ENCODE results near the gene FURIN.

Gene FURIN

GRCh38 chr15:90875549-90875981, 7.2 kb downstream of the FURIN start:
- peaks cover 51% of the 10 kb centered on the region for H3K36me3 ChIP-seq (ENCODE audit: low read depth)
- TF ChIP-seq, protein P1, sequence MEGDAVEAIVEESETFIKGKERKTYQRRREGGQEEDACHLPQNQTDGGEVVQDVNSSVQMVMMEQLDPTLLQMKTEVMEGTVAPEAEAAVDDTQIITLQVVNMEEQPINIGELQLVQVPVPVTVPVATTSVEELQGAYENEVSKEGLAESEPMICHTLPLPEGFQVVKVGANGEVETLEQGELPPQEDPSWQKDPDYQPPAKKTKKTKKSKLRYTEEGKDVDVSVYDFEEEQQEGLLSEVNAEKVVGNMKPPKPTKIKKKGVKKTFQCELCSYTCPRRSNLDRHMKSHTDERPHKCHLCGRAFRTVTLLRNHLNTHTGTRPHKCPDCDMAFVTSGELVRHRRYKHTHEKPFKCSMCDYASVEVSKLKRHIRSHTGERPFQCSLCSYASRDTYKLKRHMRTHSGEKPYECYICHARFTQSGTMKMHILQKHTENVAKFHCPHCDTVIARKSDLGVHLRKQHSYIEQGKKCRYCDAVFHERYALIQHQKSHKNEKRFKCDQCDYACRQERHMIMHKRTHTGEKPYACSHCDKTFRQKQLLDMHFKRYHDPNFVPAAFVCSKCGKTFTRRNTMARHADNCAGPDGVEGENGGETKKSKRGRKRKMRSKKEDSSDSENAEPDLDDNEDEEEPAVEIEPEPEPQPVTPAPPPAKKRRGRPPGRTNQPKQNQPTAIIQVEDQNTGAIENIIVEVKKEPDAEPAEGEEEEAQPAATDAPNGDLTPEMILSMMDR (IDR thresholded peaks at IDR 0.05; ENCODE audit: poor library complexity, severe bottlenecking): no peak

DNA sequence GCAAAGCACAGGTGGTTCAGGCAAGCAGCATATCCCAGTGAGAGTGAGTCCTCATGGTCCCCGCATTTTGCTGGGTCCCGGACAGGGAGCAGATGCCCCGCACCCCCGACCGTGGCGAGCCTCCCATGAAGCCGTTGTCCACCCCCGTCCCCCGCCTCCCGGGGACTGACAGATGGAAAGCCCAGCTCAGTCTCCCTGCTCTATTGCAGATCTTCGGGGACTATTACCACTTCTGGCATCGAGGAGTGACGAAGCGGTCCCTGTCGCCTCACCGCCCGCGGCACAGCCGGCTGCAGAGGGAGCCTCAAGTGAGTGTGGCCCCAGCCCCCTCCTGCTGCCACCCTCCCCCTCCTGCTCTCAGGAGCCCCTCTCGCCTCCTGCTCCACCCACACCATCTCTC, 7.7 kb downstream of the FURIN start:
- Histone ChIP-seq H3K36me3 (ENCODE audit: low read depth) (peaks cover 54% of the 10 kb centered on the region), H3K27ac (ENCODE audit: poor library complexity, severe bottlenecking) (no peak overlapping the region)

More at GRCh38 chr15:90875549-90875981, 7.2 kb downstream of the FURIN start:
- Histone ChIP-seq H3K27me3 (ENCODE audit: insufficient read depth, poor library complexity, severe bottlenecking) (no peaks in the 10 kb centered on the region), H3K27ac (ENCODE audit: poor library complexity, severe bottlenecking) (no peak overlapping the region), H3K4me3 (ENCODE audit: severe bottlenecking) (no peak overlapping the region), H3K9me3 (ENCODE audit: severe bottlenecking) (no peaks in the 10 kb centered on the region), H3K4me1 (ENCODE audit: insufficient read depth, poor library complexity, severe bottlenecking) (peaks cover 22% of the 10 kb centered on the region)
- ATAC-seq (ENCODE audit: low read depth): no peak
- DNase-seq (ENCODE audit: low spot score): no peak

GRCh38 chr15:90876512-90877170, 8.3 kb downstream of the FURIN start:
- peak; percentile 73 for DNase-seq (ENCODE audit: low spot score)
- no peaks in the 10 kb centered on the region for H3K27me3 ChIP-seq (ENCODE audit: insufficient read depth, poor library complexity, severe bottlenecking)
- no peak overlapping the region for H3K4me3 ChIP-seq (ENCODE audit: severe bottlenecking)
- H3K9me3 ChIP-seq (ENCODE audit: severe bottlenecking): no peaks in the 10 kb centered on the region
- TF ChIP-seq, protein P1 (IDR thresholded peaks at IDR 0.05; ENCODE audit: poor library complexity, severe bottlenecking): no peak
- ATAC-seq (ENCODE audit: low read depth): no peak
- peaks cover 54% of the 10 kb centered on the region for H3K36me3 ChIP-seq (ENCODE audit: low read depth)
- H3K27ac ChIP-seq (ENCODE audit: poor library complexity, severe bottlenecking): no peak overlapping the region
- peaks cover 21% of the 10 kb centered on the region for H3K4me1 ChIP-seq (ENCODE audit: insufficient read depth, poor library complexity, severe bottlenecking)

More for the DNA sequence above, 7.7 kb downstream of the FURIN start:
- Histone ChIP-seq H3K4me3 (ENCODE audit: severe bottlenecking) (no peak overlapping the region), H3K9me3 (ENCODE audit: severe bottlenecking) (no peaks in the 10 kb centered on the region), H3K27me3 (ENCODE audit: insufficient read depth, poor library complexity, severe bottlenecking) (no peaks in the 10 kb centered on the region), H3K4me1 (ENCODE audit: insufficient read depth, poor library complexity, severe bottlenecking) (peaks cover 21% of the 10 kb centered on the region)
- DNase-seq (ENCODE audit: low spot score) (peak; percentile 74), ATAC-seq (ENCODE audit: low read depth) (no peak)
- TF ChIP-seq, protein P1 (IDR thresholded peaks at IDR 0.05; ENCODE audit: poor library complexity, severe bottlenecking): no peak

DNA sequence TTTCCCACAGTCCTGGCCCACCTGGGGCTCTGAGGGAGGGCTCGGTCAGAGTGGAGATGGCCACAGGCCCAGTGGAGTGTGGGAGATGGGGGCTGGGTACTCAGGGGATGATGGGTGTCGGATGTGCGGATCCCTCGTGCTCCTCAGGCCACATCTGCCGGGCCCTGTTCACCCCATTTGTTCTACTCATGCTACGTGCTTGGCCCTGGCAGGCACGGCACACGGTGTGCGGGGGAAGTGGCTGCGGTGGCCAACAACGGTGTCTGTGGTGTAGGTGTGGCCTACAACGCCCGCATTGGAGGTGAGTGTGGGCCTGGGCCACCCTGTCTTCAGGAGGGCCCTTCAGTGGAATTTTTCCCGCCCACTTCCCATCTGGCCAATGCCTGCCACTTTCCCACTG, 8.9 kb downstream of the FURIN start:
- TF ChIP-seq, protein P1 (IDR thresholded peaks at IDR 0.05; ENCODE audit: poor library complexity, severe bottlenecking): no peak
- Histone ChIP-seq H3K27ac (ENCODE audit: poor library complexity, severe bottlenecking) (no peak overlapping the region), H3K36me3 (ENCODE audit: low read depth) (peaks cover 54% of the 10 kb centered on the region), H3K9me3 (ENCODE audit: severe bottlenecking) (no peaks in the 10 kb centered on the region), H3K4me3 (ENCODE audit: severe bottlenecking) (no peak overlapping the region), H3K4me1 (ENCODE audit: insufficient read depth, poor library complexity, severe bottlenecking) (peaks cover 21% of the 10 kb centered on the region), H3K27me3 (ENCODE audit: insufficient read depth, poor library complexity, severe bottlenecking) (no peaks in the 10 kb centered on the region)
- ATAC-seq (ENCODE audit: low read depth) (no peak), DNase-seq (ENCODE audit: low spot score) (no peak)

- peaks cover 15% of the 10 kb centered on the region for H3K4me1 ChIP-seq (ENCODE audit: insufficient read depth, poor library complexity, severe bottlenecking)
- H3K4me3 ChIP-seq (ENCODE audit: severe bottlenecking): no peak overlapping the region
- H3K27ac ChIP-seq (ENCODE audit: poor library complexity, severe bottlenecking): no peak overlapping the region
- peaks cover 54% of the 10 kb centered on the region for H3K36me3 ChIP-seq (ENCODE audit: low read depth)
- DNase-seq (ENCODE audit: low spot score) (peak; percentile 72), ATAC-seq (ENCODE audit: low read depth) (no peak)
- H3K9me3 ChIP-seq (ENCODE audit: severe bottlenecking): no peaks in the 10 kb centered on the region
- TF ChIP-seq, protein P1 (IDR thresholded peaks at IDR 0.05; ENCODE audit: poor library complexity, severe bottlenecking): no peak
- H3K27me3 ChIP-seq (ENCODE audit: insufficient read depth, poor library complexity, severe bottlenecking): no peaks in the 10 kb centered on the region
These were observed 9.6 kb downstream of the FURIN start for GRCh38 chr15:90877996-90878395.

Data from RWPE2 (cell line).